Mesothelial cell of epicardium (in vitro differentiated cells): Measurements from ENCODE around the gene SHCBP1. TPM values are rescaled to one million over a fixed set of nuclear protein-coding genes. Genes with fewer than 3 reads are reported as not detected.

Experiments used
- DNase-seq, 2 experiments: peaks; one replicate each; pipeline ENCODE4 v3.0.0; 2021; ENCODE audit warnings: low spot score in 2 of 2; ENCODE audit not compliant: unreplicated experiment in 2 of 2
- H3K27ac Mint-ChIP-seq: 2 replicates; pipeline ENCODE4 v1.8.0; 2021; ENCODE audit warnings: mixed read lengths
- H3K27me3 Mint-ChIP-seq: 2 replicates; pipeline ENCODE4 v1.8.0; 2021; ENCODE audit warnings: low read depth, mixed read lengths
- H3K36me3 Mint-ChIP-seq: 2 replicates; pipeline ENCODE4 v1.8.0; 2021; ENCODE audit warnings: mixed read lengths
- H3K4me1 Mint-ChIP-seq: 2 replicates; pipeline ENCODE4 v1.8.0; 2021; ENCODE audit warnings: mixed read lengths
- H3K4me3 Mint-ChIP-seq: 2 replicates; pipeline ENCODE4 v1.8.0; 2021; ENCODE audit warnings: mild to moderate bottlenecking, moderate library complexity, mixed read lengths
- H3K9me3 Mint-ChIP-seq: 2 replicates; pipeline ENCODE4 v1.8.0; 2021; ENCODE audit warnings: mixed read lengths
- total RNA-seq: library from RNA; stranded (reverse); gene quantifications from 3 replicates; pipeline ENCODE4 v1.2.1, GENCODE V29; 2021
- TF ChIP-seq, protein P1 (sequence below): fragments of 200-600 bp; sonication (generic); IDR thresholded peaks from one replicate; pipeline ENCODE4 v1.5.0; 2021; ENCODE audit warnings: antibody characterized with exemption; ENCODE audit not compliant: unreplicated experiment

The SHCBP1 gene
- total RNA-seq, 1 donor from 2014 or later: 5.1 TPM

DNA sequence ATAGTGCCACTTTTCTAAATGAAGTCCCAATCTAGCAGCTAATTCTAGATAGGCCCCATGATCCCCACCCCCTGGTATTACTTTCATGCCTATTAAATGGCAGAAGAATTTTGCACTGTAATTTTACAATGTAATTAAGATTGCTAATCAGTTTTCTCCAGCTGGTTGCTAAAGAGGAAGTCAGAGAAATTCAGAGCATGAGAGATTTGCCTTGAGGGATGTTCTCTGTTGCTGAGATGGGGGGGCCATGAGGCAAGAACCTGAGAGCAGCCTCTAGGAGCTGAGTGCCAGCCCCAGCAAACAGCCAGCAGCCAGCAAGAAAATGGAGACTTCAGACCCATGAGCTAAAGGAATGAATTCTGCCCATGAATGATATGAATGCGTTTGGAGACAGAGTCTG, 38.9 kb downstream of the SHCBP1 start:
- Mint-ChIP-seq H3K4me3 (no peak overlapping the region), H3K36me3 (peaks cover 32% of the 10 kb centered on the region)

GRCh38 chr16:46577988-46578579, 43.1 kb downstream of the SHCBP1 start:
- Mint-ChIP-seq H3K9me3 (no peaks in the 10 kb centered on the region), H3K36me3 (peaks cover 9% of the 10 kb centered on the region), H3K27me3 (peaks cover 2% of the 10 kb centered on the region), H3K4me3 (no peak overlapping the region), H3K4me1 (no peaks in the 10 kb centered on the region), H3K27ac (no peak overlapping the region)
- TF ChIP-seq, protein P1, sequence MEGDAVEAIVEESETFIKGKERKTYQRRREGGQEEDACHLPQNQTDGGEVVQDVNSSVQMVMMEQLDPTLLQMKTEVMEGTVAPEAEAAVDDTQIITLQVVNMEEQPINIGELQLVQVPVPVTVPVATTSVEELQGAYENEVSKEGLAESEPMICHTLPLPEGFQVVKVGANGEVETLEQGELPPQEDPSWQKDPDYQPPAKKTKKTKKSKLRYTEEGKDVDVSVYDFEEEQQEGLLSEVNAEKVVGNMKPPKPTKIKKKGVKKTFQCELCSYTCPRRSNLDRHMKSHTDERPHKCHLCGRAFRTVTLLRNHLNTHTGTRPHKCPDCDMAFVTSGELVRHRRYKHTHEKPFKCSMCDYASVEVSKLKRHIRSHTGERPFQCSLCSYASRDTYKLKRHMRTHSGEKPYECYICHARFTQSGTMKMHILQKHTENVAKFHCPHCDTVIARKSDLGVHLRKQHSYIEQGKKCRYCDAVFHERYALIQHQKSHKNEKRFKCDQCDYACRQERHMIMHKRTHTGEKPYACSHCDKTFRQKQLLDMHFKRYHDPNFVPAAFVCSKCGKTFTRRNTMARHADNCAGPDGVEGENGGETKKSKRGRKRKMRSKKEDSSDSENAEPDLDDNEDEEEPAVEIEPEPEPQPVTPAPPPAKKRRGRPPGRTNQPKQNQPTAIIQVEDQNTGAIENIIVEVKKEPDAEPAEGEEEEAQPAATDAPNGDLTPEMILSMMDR: no peak
- no peak for DNase-seq

More for the DNA sequence above, 38.9 kb downstream of the SHCBP1 start:
- Mint-ChIP-seq H3K4me1 (no peaks in the 10 kb centered on the region), H3K27ac (no peak overlapping the region), H3K27me3 (no peaks in the 10 kb centered on the region), H3K9me3 (peaks cover 17% of the 10 kb centered on the region)
- DNase-seq: no peak
- TF ChIP-seq, protein P1: no peak

DNA sequence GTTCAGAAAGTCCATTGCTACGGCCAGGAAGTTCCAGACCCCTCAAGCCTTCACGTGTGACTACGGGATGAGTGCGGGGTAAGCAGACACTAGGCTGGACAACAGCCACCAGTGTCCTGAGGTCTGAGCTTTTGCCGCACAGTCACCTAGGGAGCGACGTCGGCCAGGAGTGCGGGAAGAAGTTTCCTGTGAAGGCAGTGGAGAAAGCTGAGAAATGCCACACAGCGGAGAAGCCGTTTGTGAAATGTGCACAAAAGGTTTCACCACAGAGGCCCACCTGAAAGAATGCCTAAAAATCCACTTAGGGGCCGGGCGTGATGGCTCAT, 47.4 kb downstream of the SHCBP1 start:
- Mint-ChIP-seq H3K27ac (no peak overlapping the region), H3K9me3 (peaks cover 13% of the 10 kb centered on the region), H3K27me3 (peaks cover 2% of the 10 kb centered on the region), H3K4me3 (no peak overlapping the region), H3K4me1 (peaks cover 2% of the 10 kb centered on the region), H3K36me3 (no peaks in the 10 kb centered on the region)
- TF ChIP-seq, protein P1: no peak
- no peak for DNase-seq

GRCh38 chr16:46573008-46573833, 48.0 kb downstream of the SHCBP1 start:
- DNase-seq: no peak
- Mint-ChIP-seq H3K4me3 (no peak overlapping the region), H3K27me3 (peaks cover 2% of the 10 kb centered on the region), H3K4me1 (peaks cover 2% of the 10 kb centered on the region), H3K9me3 (peaks cover 13% of the 10 kb centered on the region), H3K27ac (no peak overlapping the region), H3K36me3 (no peaks in the 10 kb centered on the region)
- TF ChIP-seq, protein P1: no peak

DNA sequence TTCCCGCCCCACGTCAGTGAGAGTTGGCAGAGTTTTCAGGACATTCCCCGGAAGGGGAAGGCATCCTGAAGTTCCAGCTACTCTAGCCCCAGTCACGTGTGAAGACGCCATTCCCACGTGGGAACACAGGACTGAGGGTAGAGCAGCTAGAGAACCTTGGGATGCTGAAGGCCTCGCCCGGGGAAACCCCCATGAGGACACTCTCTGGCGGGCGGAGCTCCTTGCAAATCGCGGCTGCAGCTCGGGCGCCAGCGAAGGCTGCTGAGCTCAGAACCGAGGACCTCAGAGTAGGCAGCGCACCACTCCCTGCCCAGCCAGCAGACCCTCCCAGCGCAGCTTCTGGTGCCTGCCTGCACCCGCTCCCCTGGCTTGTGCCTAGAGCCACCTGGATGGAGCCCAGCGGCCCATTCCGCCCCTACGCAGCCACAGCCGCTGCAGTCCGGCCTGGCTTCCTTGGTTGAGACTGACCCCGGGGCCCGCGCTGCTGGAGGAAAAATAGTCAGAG, 51.9 kb downstream of the SHCBP1 start:
- Mint-ChIP-seq H3K4me1 (peaks cover 2% of the 10 kb centered on the region), H3K9me3 (peaks cover 13% of the 10 kb centered on the region), H3K27ac (no peak overlapping the region), H3K4me3 (no peak overlapping the region), H3K36me3 (no peaks in the 10 kb centered on the region), H3K27me3 (peaks cover 3% of the 10 kb centered on the region)
- TF ChIP-seq, protein P1: no peak
- DNase-seq: no peak
